ENCODE data around the gene ARMC6.

The ARMC6 gene

GRCh38 chr19:19054939-19055440 lies 21.6 kb downstream of the ARMC6 start:
- no peak for DNase-seq (ENCODE audit: low spot score)

- DNase-seq (ENCODE audit: low spot score), result no peak
Measured at GRCh38 chr19:19055701-19056100, 22.3 kb downstream of the ARMC6 start.

- DNase-seq (ENCODE audit: low spot score), result no peak
Measured at GRCh38 chr19:19056636-19057275, 23.4 kb downstream of the ARMC6 start.

GRCh38 chr19:19057317-19057716 lies 23.9 kb downstream of the ARMC6 start:
- DNase-seq (ENCODE audit: low spot score), result no peak

GRCh38 chr19:19057720-19058119 lies 24.3 kb downstream of the ARMC6 start:
- no peak for DNase-seq (ENCODE audit: low spot score)

GRCh38 chr19:19059018-19059836 lies 25.8 kb downstream of the ARMC6 start:
- DNase-seq (ENCODE audit: low spot score), result peak; percentile 21

GRCh38 chr19:19059837-19060611 lies 26.6 kb downstream of the ARMC6 start:
- peak; percentile 94 for DNase-seq (ENCODE audit: low spot score)

GRCh38 chr19:19061506-19061905 lies 28.1 kb downstream of the ARMC6 start:
- peak; percentile 66 for DNase-seq (ENCODE audit: low spot score)

GRCh38 chr19:19062454-19063182 lies 29.2 kb downstream of the ARMC6 start:
- peak; percentile 72 for DNase-seq (ENCODE audit: low spot score)

- DNase-seq (ENCODE audit: low spot score), result peak; percentile 99
Measured at GRCh38 chr19:19063183-19064097, 30.0 kb downstream of the ARMC6 start, which contains the start of gene SLC25A42. TSS of gene SLC25A42 (plus strand) at chr19:19063994. CDS start at chr19:19096125, 32,131 bp downstream.

- DNase-seq (ENCODE audit: low spot score), result no peak
Measured at GRCh38 chr19:19064098-19064722, 30.8 kb downstream of the ARMC6 start.

GRCh38 chr19:19064811-19065745 lies 31.7 kb downstream of the ARMC6 start:
- DNase-seq (ENCODE audit: low spot score), result peak; percentile 22

- no peak for DNase-seq (ENCODE audit: low spot score)
Measured at GRCh38 chr19:19067276-19068072, 34.1 kb downstream of the ARMC6 start.

- DNase-seq (ENCODE audit: low spot score), result no peak
Measured at GRCh38 chr19:19068659-19069654, 35.6 kb downstream of the ARMC6 start.

GRCh38 chr19:19071897-19072296 lies 38.5 kb downstream of the ARMC6 start:
- no peak for DNase-seq (ENCODE audit: low spot score)

- no peak for DNase-seq (ENCODE audit: low spot score)
Measured at GRCh38 chr19:19074196-19074882, 40.9 kb downstream of the ARMC6 start.

Measured in hematopoietic multipotent progenitor cell treated with erythropoietin and hydrocortisone succinate and interleukin-3 and kit ligand, for 15 days (in vitro differentiated cells).